ENCODE data around the gene SOD1.

Gene SOD1

DNA sequence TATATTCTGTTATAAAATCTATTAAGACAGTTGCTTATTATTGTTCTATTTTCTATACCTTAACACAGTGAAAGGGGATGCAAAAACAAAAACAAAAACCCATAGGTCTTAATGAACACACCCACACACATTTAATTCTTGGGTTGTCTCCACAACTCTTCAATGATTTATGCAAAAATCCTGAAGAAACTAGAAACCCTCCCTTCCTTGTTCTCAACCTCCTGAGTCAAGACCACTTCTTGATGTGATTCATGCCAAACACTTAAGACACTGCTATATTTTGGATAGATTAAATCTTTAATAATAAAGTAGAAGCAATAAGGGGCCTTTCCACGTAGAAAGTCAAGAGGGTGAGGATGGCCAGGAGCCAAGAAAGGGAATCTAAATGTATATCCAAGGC, 49.0 kb downstream of the SOD1 start:
- Mint-ChIP-seq H3K27me3 (no peaks in the 10 kb centered on the region), H3K4me3 (peak overlapping the region in 1 of 2 donors; percentile 27), H3K4me1 (ENCODE audit: low read depth in 2 of 2) (peaks cover 41 to 56% of the 10 kb centered on the region in 2 donors), H3K9me3 (no peaks in the 10 kb centered on the region), H3K36me3 (ENCODE audit: insufficient read depth) (peaks cover 3% of the 10 kb centered on the region), H3K27ac (peak overlapping the region in 1 of 2 donors; percentile 59)
- DNase-seq (no peak), ATAC-seq (replicated peaks) (no peak)

DNA sequence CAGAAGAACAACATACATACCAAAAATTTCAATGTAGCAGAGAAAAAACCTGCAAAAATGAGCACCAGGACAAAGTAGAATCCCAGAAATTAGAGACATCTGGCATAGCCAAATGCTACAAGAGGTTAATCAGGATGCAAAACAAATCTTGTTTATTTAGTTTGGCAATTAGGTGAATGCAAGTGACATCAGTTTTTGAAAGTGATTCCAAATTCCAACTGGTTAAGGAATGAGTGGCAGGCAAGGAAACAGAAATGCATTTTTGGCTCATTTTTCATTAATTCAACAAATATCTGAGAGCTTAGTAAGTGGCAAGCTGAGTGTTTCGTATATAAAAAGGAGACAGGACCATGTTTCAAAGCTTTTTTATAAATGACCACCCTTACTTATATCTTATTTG, 51.1 kb downstream of the SOD1 start:
- no peak for ATAC-seq (replicated peaks)
- no peaks in the 10 kb centered on the region for H3K36me3 Mint-ChIP-seq (ENCODE audit: insufficient read depth)
- peak overlapping the region in 1 of 2 donors; percentile 59 for H3K27ac Mint-ChIP-seq
- peak overlapping the region in 1 of 2 donors; percentile 20 for H3K4me3 Mint-ChIP-seq
- no peaks in the 10 kb centered on the region for H3K27me3 Mint-ChIP-seq
- peaks cover 49 to 73% of the 10 kb centered on the region in 2 donors for H3K4me1 Mint-ChIP-seq (ENCODE audit: low read depth in 2 of 2)
- no peaks in the 10 kb centered on the region for H3K9me3 Mint-ChIP-seq
- no peak for DNase-seq

DNA sequence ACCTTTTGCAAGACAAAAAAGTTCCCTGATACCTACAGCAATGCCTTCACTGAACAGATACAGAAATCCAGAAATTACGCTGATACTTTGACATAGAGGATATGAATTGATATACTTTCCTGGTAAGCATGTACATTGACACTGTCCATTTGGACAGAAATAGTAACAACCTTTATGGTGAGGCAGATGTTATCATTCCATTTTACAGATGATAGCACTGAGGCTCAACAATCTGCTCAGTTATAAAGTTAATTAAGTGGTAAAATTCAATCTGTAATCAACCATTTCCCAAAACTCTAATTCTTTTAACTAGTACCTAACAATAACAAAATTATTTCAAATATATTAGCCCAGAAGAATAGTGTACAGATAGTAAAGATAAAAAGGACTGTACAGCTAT, 51.8 kb downstream of the SOD1 start:
- H3K9me3 Mint-ChIP-seq = no peaks in the 10 kb centered on the region
- peak overlapping the region in 1 of 2 donors; percentile 15 for H3K4me3 Mint-ChIP-seq
- H3K4me1 Mint-ChIP-seq (ENCODE audit: low read depth in 2 of 2) = peaks cover 48 to 78% of the 10 kb centered on the region in 2 donors
- ATAC-seq (replicated peaks) (no peak), DNase-seq (no peak)
- no peaks in the 10 kb centered on the region for H3K36me3 Mint-ChIP-seq (ENCODE audit: insufficient read depth)
- H3K27me3 Mint-ChIP-seq = no peaks in the 10 kb centered on the region
- peak overlapping the region in 1 of 2 donors; percentile 29 for H3K27ac Mint-ChIP-seq

DNA sequence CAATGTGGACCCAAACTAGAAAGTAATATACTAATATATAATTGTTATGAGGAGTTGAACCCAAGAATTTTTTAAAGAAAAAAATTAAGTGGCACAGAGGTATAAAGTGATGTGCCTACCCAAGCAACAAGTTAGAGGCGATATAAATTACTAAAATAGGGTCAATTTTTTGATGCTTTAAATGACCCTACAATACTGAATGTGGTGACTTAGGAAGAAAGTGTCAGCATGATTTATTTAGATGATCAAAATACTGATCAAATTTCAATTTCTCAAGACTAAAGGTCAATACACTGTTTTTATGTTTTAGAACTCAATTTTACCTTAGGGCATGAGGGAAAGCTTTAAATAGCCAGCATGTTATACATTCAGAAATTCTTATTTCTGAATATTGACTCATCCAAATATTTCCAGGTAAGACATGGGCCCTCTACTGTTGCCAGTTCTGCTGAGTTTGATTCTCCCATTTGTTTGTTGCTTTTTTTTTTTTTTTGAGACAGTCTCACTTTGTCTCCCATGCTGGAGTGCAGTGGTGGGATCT, 52.3 kb downstream of the SOD1 start:
- Mint-ChIP-seq H3K36me3 (ENCODE audit: insufficient read depth) (no peaks in the 10 kb centered on the region), H3K27ac (peak overlapping the region in 1 of 2 donors; percentile 29), H3K4me3 (no peak overlapping the region), H3K4me1 (ENCODE audit: low read depth in 2 of 2) (peaks cover 48 to 78% of the 10 kb centered on the region in 2 donors), H3K27me3 (no peaks in the 10 kb centered on the region), H3K9me3 (no peaks in the 10 kb centered on the region)
- ATAC-seq (replicated peaks) (no peak), DNase-seq (no peak)

- H3K9me3 Mint-ChIP-seq = no peaks in the 10 kb centered on the region
- H3K4me3 Mint-ChIP-seq = peak overlapping the region in 1 of 2 donors; percentile 30
- H3K4me1 Mint-ChIP-seq (ENCODE audit: low read depth in 2 of 2) = peaks cover 43 to 76% of the 10 kb centered on the region in 2 donors
- peak overlapping the region in 1 of 2 donors; percentile 29 for H3K27ac Mint-ChIP-seq
- ATAC-seq (replicated peaks) (no peak), DNase-seq (no peak)
- no peaks in the 10 kb centered on the region for H3K36me3 Mint-ChIP-seq (ENCODE audit: insufficient read depth)
- H3K27me3 Mint-ChIP-seq = no peaks in the 10 kb centered on the region
Measured at GRCh38 chr21:31713115-31713514, 53.6 kb downstream of the SOD1 start.

- Mint-ChIP-seq H3K27ac (peak overlapping the region; percentile 17 to 90), H3K4me3 (peak overlapping the region; percentile 43 to 51), H3K36me3 (ENCODE audit: insufficient read depth) (no peaks in the 10 kb centered on the region), H3K27me3 (no peaks in the 10 kb centered on the region), H3K4me1 (ENCODE audit: low read depth in 2 of 2) (peaks cover 40 to 77% of the 10 kb centered on the region in 2 donors), H3K9me3 (no peaks in the 10 kb centered on the region)
- DNase-seq (no peak), ATAC-seq (replicated peaks) (peak; percentile 33)
Measured at GRCh38 chr21:31713973-31714740, 54.7 kb downstream of the SOD1 start.

GRCh38 chr21:31714741-31715365, 55.4 kb downstream of the SOD1 start:
- H3K9me3 Mint-ChIP-seq = no peaks in the 10 kb centered on the region
- DNase-seq = no peak
- peaks cover 37 to 74% of the 10 kb centered on the region in 2 donors for H3K4me1 Mint-ChIP-seq (ENCODE audit: low read depth in 2 of 2)
- no peaks in the 10 kb centered on the region for H3K27me3 Mint-ChIP-seq
- ATAC-seq (replicated peaks) = no peak
- H3K27ac Mint-ChIP-seq = peak overlapping the region in 1 of 2 donors; percentile 90
- peak overlapping the region; percentile 43 to 51 for H3K4me3 Mint-ChIP-seq
- no peaks in the 10 kb centered on the region for H3K36me3 Mint-ChIP-seq (ENCODE audit: insufficient read depth)

DNA sequence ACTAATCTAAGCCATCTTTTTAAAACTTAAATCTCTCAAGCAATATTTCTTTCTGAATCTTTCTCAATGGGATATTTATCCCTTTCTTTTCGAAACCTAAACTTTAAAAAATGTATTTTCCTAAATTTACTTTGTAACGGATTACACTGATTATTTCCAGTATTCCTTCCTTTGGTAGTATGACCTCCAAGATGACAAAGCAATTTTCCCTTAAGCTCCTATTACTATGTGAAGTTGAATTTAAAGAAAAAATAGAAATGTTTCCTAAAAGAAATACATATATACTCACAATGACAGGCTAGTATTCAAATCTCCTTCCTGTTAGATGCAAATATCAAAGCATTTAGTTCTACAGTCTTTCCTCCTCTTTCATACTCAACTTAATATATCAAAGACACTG, 56.6 kb downstream of the SOD1 start:
- Mint-ChIP-seq H3K27ac (peak overlapping the region in 1 of 2 donors; percentile 54), H3K9me3 (no peaks in the 10 kb centered on the region), H3K27me3 (no peaks in the 10 kb centered on the region), H3K36me3 (ENCODE audit: insufficient read depth) (no peaks in the 10 kb centered on the region), H3K4me3 (no peak overlapping the region), H3K4me1 (ENCODE audit: low read depth in 2 of 2) (peaks cover 35 to 73% of the 10 kb centered on the region in 2 donors)
- DNase-seq = no peak
- ATAC-seq (replicated peaks) = no peak

Data from effector memory CD8-positive, alpha-beta T cell (primary cell).